ENCODE results near the gene DNAJB11. TPM values are rescaled to one million over a fixed set of nuclear protein-coding genes. Genes with fewer than 3 reads are reported as not detected.
"Not testable (repeated sequence)": the region's sequence is repeated elsewhere in the genome, so short reads cannot be mapped to it uniquely, and the experiment has no call there.

DNAJB11 gene
- total and polyA plus RNA-seq, 2 donors, result 37.1 to 38.9 TPM

GRCh38 chr3:186622651-186623310 lies 52.3 kb downstream of the DNAJB11 start:
- Histone ChIP-seq H3K4me1 (ENCODE audit: insufficient read depth) (no peaks in the 10 kb centered on the region), H3K4me3 (ENCODE audit: low read depth, low read length) (no peak overlapping the region), H3K27ac (ENCODE audit: low read depth) (no peak overlapping the region), H3K36me3 (ENCODE audit: insufficient read depth) (no peaks in the 10 kb centered on the region)
- DNase-seq (ENCODE audit: extremely low spot score), result no peak
- WGBS, result 24% methylated on average over 2 of the region's 2 CpGs

DNA sequence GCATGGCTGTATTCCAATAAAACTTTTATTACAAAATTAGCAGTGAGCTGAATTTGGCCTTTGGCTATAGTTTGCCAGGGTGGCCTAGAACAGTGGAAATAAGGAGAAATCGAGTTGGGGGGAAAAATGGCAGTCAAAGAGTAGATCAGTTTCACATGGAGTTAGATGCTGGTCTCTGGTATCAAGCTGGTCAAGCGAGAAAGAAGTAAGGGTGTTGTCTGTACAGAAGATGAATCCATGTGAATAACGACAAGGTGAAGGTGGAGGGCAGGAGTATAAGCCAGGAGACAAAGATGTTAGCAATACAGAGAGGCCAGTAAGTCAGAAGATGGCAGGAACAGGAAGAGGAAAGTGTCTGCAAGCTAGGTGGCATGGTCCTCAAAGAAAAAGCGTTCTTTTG lies 54.1 kb downstream of the DNAJB11 start:
- Histone ChIP-seq H3K27ac (ENCODE audit: low read depth) (no peak overlapping the region), H3K4me1 (ENCODE audit: insufficient read depth) (no peaks in the 10 kb centered on the region), H3K36me3 (ENCODE audit: insufficient read depth) (no peaks in the 10 kb centered on the region), H3K4me3 (ENCODE audit: low read depth, low read length) (no peak overlapping the region)
- no peak for DNase-seq (ENCODE audit: extremely low spot score)
- 82% methylated on average over 4 of the region's 4 CpGs for WGBS

DNA sequence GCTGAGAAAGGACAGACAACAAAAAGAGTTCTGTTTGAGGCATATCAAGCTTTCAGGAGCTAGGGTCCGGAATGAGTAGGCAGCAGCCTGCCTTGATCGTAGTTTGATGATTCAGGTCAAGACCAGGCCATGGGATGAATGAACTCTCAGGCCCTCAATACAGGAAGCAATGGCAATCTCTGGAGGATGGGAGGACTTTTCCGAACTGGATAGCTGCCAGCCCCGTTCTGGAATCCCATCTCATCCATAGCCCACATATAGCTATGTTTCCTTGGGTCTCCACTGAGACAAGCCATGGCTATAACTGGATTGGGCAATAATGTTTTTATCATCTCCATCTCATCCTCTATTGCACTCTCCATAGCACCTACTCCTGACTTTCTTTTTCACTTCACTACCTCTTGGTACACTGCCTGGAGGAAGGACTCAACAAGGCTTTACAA lies 55.1 kb downstream of the DNAJB11 start:
- Histone ChIP-seq H3K4me1 (ENCODE audit: insufficient read depth) (no peaks in the 10 kb centered on the region), H3K27ac (ENCODE audit: low read depth) (no peak overlapping the region), H3K36me3 (ENCODE audit: insufficient read depth) (no peaks in the 10 kb centered on the region), H3K4me3 (ENCODE audit: low read depth, low read length) (no peak overlapping the region)
- no peak for DNase-seq (ENCODE audit: extremely low spot score)
- 71% methylated on average over 4 of the region's 4 CpGs for WGBS

GRCh38 chr3:186626254-186626847 lies 55.8 kb downstream of the DNAJB11 start:
- DNase-seq (ENCODE audit: extremely low spot score), result no peak
- 61% methylated on average over 7 of the region's 7 CpGs for WGBS
- Histone ChIP-seq H3K27ac (ENCODE audit: low read depth) (no peak overlapping the region), H3K4me3 (ENCODE audit: low read depth, low read length) (no peak overlapping the region), H3K36me3 (ENCODE audit: insufficient read depth) (no peaks in the 10 kb centered on the region), H3K4me1 (ENCODE audit: insufficient read depth) (no peaks in the 10 kb centered on the region)

GRCh38 chr3:186627852-186628414 lies 57.4 kb downstream of the DNAJB11 start:
- no peak overlapping the region for H3K27ac ChIP-seq (ENCODE audit: low read depth)
- 92% methylated on average over 7 of the region's 7 CpGs for WGBS
- DNase-seq (ENCODE audit: extremely low spot score), result no peak
- no peaks in the 10 kb centered on the region for H3K4me1 ChIP-seq (ENCODE audit: insufficient read depth)
- no peak overlapping the region for H3K4me3 ChIP-seq (ENCODE audit: low read depth, low read length)
- H3K36me3 ChIP-seq (ENCODE audit: insufficient read depth), result no peaks in the 10 kb centered on the region

- DNase-seq (ENCODE audit: extremely low spot score), result no peak
- Histone ChIP-seq H3K36me3 (ENCODE audit: insufficient read depth) (no peaks in the 10 kb centered on the region), H3K4me3 (ENCODE audit: low read depth, low read length) (no peak overlapping the region), H3K27ac (ENCODE audit: low read depth) (no peak overlapping the region), H3K4me1 (ENCODE audit: insufficient read depth) (no peaks in the 10 kb centered on the region)
- WGBS, result 83% methylated on average over 7 of the region's 7 CpGs
Measured at GRCh38 chr3:186628756-186629155, 58.2 kb downstream of the DNAJB11 start.

DNA sequence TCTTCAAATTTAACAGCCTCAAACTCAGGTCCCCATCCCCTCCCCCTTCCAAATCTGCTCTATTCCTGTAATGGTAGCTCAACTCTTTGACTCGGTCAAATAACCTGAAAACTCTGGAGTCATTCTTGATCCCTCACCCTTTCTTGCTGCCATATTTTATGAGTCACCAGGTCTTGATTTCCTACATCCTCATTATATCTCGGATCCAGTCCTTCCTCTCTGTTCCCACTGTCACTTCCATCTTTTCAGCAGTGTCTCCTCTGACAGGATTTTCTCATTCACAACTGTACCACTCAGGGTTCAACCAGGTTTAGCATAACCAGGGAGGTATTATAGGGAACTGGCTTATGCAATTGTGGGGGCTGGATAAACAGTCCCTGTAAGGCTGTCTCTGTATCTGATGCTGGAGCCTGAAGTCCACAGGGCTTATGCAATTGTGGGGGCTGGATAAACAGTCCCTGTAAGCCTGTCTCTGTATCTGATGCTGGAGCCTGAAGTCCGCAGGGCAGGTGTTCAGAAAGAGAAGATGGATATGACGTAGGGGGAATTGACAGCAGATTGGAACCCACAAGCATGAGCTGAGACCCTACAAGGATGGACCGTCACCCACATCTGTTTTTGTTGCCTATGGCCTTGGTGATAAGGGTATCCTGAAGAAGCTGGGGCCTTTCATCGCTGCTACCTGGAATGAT lies 60.6 kb downstream of the DNAJB11 start:
- 67% methylated on average over 6 of the region's 6 CpGs for WGBS
- no peak overlapping the region for H3K27ac ChIP-seq (ENCODE audit: low read depth)
- no peaks in the 10 kb centered on the region for H3K4me1 ChIP-seq (ENCODE audit: insufficient read depth)
- no peak for DNase-seq (ENCODE audit: extremely low spot score)
- H3K36me3 ChIP-seq (ENCODE audit: insufficient read depth), result no peaks in the 10 kb centered on the region
- no peak overlapping the region for H3K4me3 ChIP-seq (ENCODE audit: low read depth, low read length)

- Histone ChIP-seq H3K4me3 (ENCODE audit: low read depth, low read length) (no peak overlapping the region), H3K36me3 (ENCODE audit: insufficient read depth) (no peaks in the 10 kb centered on the region), H3K4me1 (ENCODE audit: insufficient read depth) (no peaks in the 10 kb centered on the region), H3K27ac (ENCODE audit: low read depth) (no peak overlapping the region)
- no peak for DNase-seq (ENCODE audit: extremely low spot score)
Measured at GRCh38 chr3:186633481-186633880, 63.0 kb downstream of the DNAJB11 start.

DNA sequence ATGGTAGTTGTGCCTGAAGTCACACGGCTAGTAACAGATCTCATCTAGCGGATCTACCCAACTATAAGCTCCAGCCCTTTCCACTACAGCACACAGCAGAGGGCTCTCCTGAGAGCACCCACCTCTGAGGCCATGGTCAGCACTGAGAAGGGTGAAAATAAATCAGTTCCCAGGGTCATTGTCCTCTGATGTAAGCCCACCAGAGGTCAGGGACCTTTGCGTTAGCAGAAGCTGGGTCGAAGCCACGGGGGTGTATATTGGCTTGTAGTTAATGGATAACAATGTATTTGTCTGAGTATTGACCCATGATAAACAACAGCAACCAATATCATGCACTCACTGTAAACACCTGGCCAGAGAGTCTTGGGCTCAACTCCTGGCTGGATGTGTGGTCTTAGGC lies 63.7 kb downstream of the DNAJB11 start:
- WGBS, result 91% methylated on average over 5 of the region's 5 CpGs
- not testable (repeated sequence) for DNase-seq (ENCODE audit: extremely low spot score); H3K27ac ChIP-seq (ENCODE audit: low read depth); H3K4me1 ChIP-seq (ENCODE audit: insufficient read depth); H3K36me3 ChIP-seq (ENCODE audit: insufficient read depth); H3K4me3 ChIP-seq (ENCODE audit: low read depth, low read length)

Small RNA genes within 50 kb of the gene (small RNA-seq; reads per million reads assigned to genes)
- not detected for gene RF00017

Other genes starting within 250 kb of the DNAJB11 start
- 9.3 TPM for gene DGKG, start 208.5 kb upstream of the DNAJB11 start, total RNA-seq
- 4.2 TPM for gene DGKG, start 208.5 kb upstream of the DNAJB11 start, polyA plus RNA-seq
- 2.7 TPM for gene CRYGS, start 26.3 kb upstream of the DNAJB11 start, total RNA-seq
- 1.3 TPM for gene CRYGS, start 26.3 kb upstream of the DNAJB11 start, polyA plus RNA-seq
- gene TBCCD1, start 3.4 kb upstream of the DNAJB11 start, total RNA-seq, result 20.6 TPM
- gene TBCCD1, start 3.4 kb upstream of the DNAJB11 start, polyA plus RNA-seq, result 7.3 TPM
- 0.26 TPM for gene AHSG, start 42.3 kb downstream of the DNAJB11 start, total RNA-seq
- 0.71 TPM for gene AHSG, start 42.3 kb downstream of the DNAJB11 start, polyA plus RNA-seq
- gene FETUB, start 69.7 kb downstream of the DNAJB11 start, total RNA-seq, result not detected
- gene FETUB, start 69.7 kb downstream of the DNAJB11 start, polyA plus RNA-seq, result not detected
- not detected for gene HRG, start 95.3 kb downstream of the DNAJB11 start, total RNA-seq
- gene HRG, start 95.3 kb downstream of the DNAJB11 start, polyA plus RNA-seq, result 0.46 TPM
- not detected for gene KNG1, start 146.6 kb downstream of the DNAJB11 start, total RNA-seq
- gene KNG1, start 146.6 kb downstream of the DNAJB11 start, polyA plus RNA-seq, result 0.37 TPM
- 727 TPM for gene EIF4A2, start 212.9 kb downstream of the DNAJB11 start, total RNA-seq
- 528 TPM for gene EIF4A2, start 212.9 kb downstream of the DNAJB11 start, polyA plus RNA-seq
- 27.1 TPM for gene RFC4, start 235.8 kb downstream of the DNAJB11 start, total RNA-seq
- 16.7 TPM for gene RFC4, start 235.8 kb downstream of the DNAJB11 start, polyA plus RNA-seq